ENCODE results near the gene HNF4A. TPM values are rescaled to one million over a fixed set of nuclear protein-coding genes. Genes with fewer than 3 reads are reported as not detected.
"Not testable (repeated sequence)": the region's sequence is repeated elsewhere in the genome, so short reads cannot be mapped to it uniquely, and the experiment has no call there.

HNF4A gene
- total RNA-seq, 5 donors from 2014 or later (not counting 1 experiment from before 2014, with no cell fraction given) = 0.16 to 0.35 (median 0.32) TPM; not detected in 2

DNA sequence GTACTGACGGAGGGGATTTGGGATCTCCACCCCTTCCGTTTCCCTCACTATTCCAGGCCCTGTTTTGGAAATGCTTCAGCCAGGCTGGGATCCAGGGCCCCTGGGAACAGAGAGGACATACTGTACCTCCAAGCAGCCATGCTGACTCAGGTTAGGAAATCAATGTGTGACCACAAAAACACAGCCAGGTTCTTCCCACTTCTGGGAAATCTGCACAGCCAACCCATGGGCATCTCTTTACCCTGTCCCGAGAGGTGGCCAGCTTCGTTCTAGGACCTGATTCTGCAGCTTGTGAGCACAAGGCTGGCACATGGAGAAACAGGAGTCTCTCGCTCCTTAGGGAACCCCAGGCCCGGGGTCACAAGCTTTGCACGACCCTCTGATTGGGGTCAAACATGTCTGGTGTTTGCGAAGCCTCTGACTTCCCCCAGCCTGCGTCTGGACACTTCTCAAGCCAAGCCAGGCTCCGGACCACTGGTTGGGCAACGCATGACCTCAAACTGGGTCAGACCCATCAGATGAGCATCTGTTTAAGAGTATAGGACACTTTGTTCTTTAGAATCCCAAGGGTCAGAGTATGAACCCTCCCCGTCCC lies 111.9 kb downstream of the HNF4A start:
- POLR2A ChIA-PET = no interaction called here
- no peak for ATAC-seq (replicated peaks in 1 of 4)
- no peak for DNase-seq
- Mint-ChIP-seq H3K27me3 (no peaks in the 10 kb centered on the region), H3K4me3 (no peak overlapping the region), H3K36me3 (no peaks in the 10 kb centered on the region), H3K4me1 (no peaks in the 10 kb centered on the region), H3K9me3 (no peaks in the 10 kb centered on the region), H3K27ac (no peak overlapping the region)
- H3K4me1 ChIP-seq (ENCODE audit: control insufficient read depth in 1 of 2, extremely low read depth in 1 of 2, insufficient read depth in 2 of 2, low read length in 2 of 2) = no peaks in the 10 kb centered on the region
- no peaks in the 10 kb centered on the region for H3K36me3 ChIP-seq (ENCODE audit: control insufficient read depth in 2 of 2, extremely low read depth in 1 of 2, insufficient read depth in 1 of 2, low read length in 1 of 2)
- H3K27me3 ChIP-seq (replicated peaks in 1 of 2; ENCODE audit: control insufficient read depth in 2 of 2, extremely low read depth in 1 of 2, insufficient read depth in 2 of 2, low read length in 1 of 2) = peaks cover 0 to 11% of the 10 kb centered on the region in 2 experiments
- CTCF ChIA-PET = no interaction called here
- no peaks in the 10 kb centered on the region for H3K9me3 ChIP-seq
- no peak overlapping the region for H3K27ac ChIP-seq (ENCODE audit: low read length)
- H3K4me3 ChIP-seq (ENCODE audit: control insufficient read depth in 1 of 2, extremely low read depth in 1 of 2, low read length in 1 of 2) = no peak overlapping the region
- 79% methylated on average over 6 of the region's 12 CpGs for WGBS (ENCODE audit: insufficient coverage)

DNA sequence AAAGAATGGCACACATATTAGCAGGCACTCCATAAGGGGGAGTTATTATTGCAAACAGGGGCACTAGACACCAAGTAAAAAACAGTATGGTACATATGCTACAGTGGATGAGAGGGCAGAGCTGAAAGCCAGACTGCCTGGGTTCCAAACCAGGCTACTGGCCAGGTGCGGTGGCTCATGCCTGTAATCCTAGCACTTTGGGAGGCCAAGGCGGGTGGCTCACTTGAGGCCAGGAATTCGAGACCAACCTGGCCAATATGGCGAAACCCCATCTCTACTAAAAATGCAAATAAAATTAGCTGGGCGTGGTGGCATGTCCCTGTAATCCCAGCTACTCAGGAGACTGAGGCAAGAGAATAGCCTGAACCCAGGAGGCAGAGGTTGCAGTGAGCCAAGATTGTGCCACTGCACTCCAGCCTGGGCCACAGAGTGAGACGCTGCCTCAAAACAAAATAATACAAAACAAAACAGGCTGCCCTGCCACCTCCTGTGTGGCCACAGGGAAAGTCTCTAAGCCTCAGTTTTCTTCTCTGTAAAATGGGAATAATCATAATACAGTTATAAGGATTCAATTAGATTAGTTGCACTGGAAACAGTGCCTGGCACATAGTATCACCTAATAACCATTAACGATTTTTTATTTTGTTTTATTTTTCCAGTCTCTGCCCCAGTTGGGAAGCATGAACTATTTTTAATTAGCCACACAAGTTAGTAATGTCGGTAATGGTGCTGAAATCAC lies 112.7 kb downstream of the HNF4A start:
- Mint-ChIP-seq H3K4me1 (no peaks in the 10 kb centered on the region), H3K27ac (no peak overlapping the region), H3K9me3 (no peaks in the 10 kb centered on the region), H3K4me3 (no peak overlapping the region), H3K36me3 (no peaks in the 10 kb centered on the region), H3K27me3 (no peaks in the 10 kb centered on the region)
- ChIA-PET CTCF (no interaction called here), POLR2A (no interaction called here)
- 78% methylated on average over 5 of the region's 8 CpGs for WGBS (ENCODE audit: insufficient coverage)
- DNase-seq = no peak
- H3K36me3 ChIP-seq (ENCODE audit: control insufficient read depth in 2 of 2, extremely low read depth in 1 of 2, insufficient read depth in 1 of 2, low read length in 1 of 2) = no peaks in the 10 kb centered on the region
- no peaks in the 10 kb centered on the region for H3K9me3 ChIP-seq
- H3K4me3 ChIP-seq (ENCODE audit: control insufficient read depth in 1 of 2, extremely low read depth in 1 of 2, low read length in 1 of 2) = no peak overlapping the region
- H3K27me3 ChIP-seq (replicated peaks in 1 of 2; ENCODE audit: control insufficient read depth in 2 of 2, extremely low read depth in 1 of 2, insufficient read depth in 2 of 2, low read length in 1 of 2) = peaks cover 0 to 11% of the 10 kb centered on the region in 2 experiments
- ATAC-seq (replicated peaks in 1 of 4) = no peak
- no peaks in the 10 kb centered on the region for H3K4me1 ChIP-seq (ENCODE audit: control insufficient read depth in 1 of 2, extremely low read depth in 1 of 2, insufficient read depth in 2 of 2, low read length in 2 of 2)
- no peak overlapping the region for H3K27ac ChIP-seq (ENCODE audit: low read length)

DNA sequence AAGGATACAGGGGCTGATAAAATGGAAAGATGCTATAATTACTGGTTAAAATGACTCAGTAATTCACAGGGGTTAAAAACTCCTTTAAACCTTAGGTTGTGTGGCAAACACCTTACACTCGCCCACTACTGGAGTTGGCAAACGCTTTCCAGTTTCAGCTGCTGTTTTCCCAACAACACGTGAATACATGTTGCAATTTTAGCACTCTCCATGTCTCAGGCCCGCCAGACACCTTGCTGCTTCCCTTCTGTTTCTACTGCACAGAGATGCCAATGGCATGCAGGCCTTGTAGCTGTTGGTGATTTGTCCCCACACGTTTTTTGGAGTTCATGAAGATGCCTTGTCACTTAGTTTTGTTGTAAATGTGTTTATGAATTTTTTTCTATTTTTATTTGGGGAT lies 114.8 kb downstream of the HNF4A start:
- ATAC-seq (replicated peaks in 1 of 4) (no peak), DNase-seq (no peak)
- peaks cover 0 to 11% of the 10 kb centered on the region in 2 experiments for H3K27me3 ChIP-seq (replicated peaks in 1 of 2; ENCODE audit: control insufficient read depth in 2 of 2, extremely low read depth in 1 of 2, insufficient read depth in 2 of 2, low read length in 1 of 2)
- H3K27ac ChIP-seq (ENCODE audit: low read length) = no peak overlapping the region
- peaks cover 3 to 6% of the 10 kb centered on the region in 2 experiments for H3K4me1 ChIP-seq (ENCODE audit: control insufficient read depth in 1 of 2, extremely low read depth in 1 of 2, insufficient read depth in 2 of 2, low read length in 2 of 2)
- H3K4me1 Mint-ChIP-seq = peaks cover 4 to 7% (median 6%) of the 10 kb centered on the region in 3 donors
- no peak overlapping the region for H3K4me3 ChIP-seq (ENCODE audit: control insufficient read depth in 1 of 2, extremely low read depth in 1 of 2, low read length in 1 of 2)
- H3K27ac Mint-ChIP-seq = no peak overlapping the region
- 73% methylated on average over 2 of the region's 5 CpGs for WGBS (ENCODE audit: insufficient coverage)
- H3K9me3 ChIP-seq = no peaks in the 10 kb centered on the region
- no peak overlapping the region for H3K4me3 Mint-ChIP-seq
- no peaks in the 10 kb centered on the region for H3K36me3 ChIP-seq (ENCODE audit: control insufficient read depth in 2 of 2, extremely low read depth in 1 of 2, insufficient read depth in 1 of 2, low read length in 1 of 2)
- no peaks in the 10 kb centered on the region for H3K36me3 Mint-ChIP-seq
- H3K27me3 Mint-ChIP-seq = no peaks in the 10 kb centered on the region
- ChIA-PET CTCF (no interaction called here), POLR2A (interaction anchor here in 1 of 2 donors (0.6 kb wide), 1 partner anchor 34 kb away, joined by 5 read pairs; no protein-coding TSS in a partner anchor)
- H3K9me3 Mint-ChIP-seq = no peaks in the 10 kb centered on the region

DNA sequence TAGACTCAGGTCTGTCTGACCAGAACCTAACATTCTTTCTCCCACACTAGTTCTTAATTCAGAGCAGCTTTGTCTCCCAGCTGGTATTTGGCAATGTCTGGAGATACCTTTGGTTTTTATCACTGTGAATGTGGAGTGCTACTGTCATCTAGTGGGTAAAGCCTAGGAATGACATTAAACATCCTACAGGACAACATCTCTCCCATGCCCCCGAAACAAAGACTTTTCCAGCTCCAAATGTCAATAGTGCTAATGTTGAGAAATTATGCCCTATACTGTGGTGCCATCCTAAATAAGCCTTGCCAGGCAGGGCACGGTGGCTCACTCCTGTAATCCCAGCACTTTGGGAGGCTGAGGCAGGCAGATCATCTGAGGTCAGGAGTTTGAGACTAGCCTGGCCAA lies 116.0 kb downstream of the HNF4A start:
- DNase-seq = no peak
- no peak for ATAC-seq (replicated peaks in 1 of 4)
- Histone ChIP-seq H3K4me1 (ENCODE audit: control insufficient read depth in 1 of 2, extremely low read depth in 1 of 2, insufficient read depth in 2 of 2, low read length in 2 of 2) (peaks cover 5 to 16% of the 10 kb centered on the region in 2 experiments), H3K27ac (ENCODE audit: low read length) (no peak overlapping the region), H3K9me3 (no peaks in the 10 kb centered on the region), H3K27me3 (replicated peaks in 1 of 2; ENCODE audit: control insufficient read depth in 2 of 2, extremely low read depth in 1 of 2, insufficient read depth in 2 of 2, low read length in 1 of 2) (peaks cover 0 to 4% of the 10 kb centered on the region in 2 experiments), H3K4me3 (ENCODE audit: control insufficient read depth in 1 of 2, extremely low read depth in 1 of 2, low read length in 1 of 2) (no peak overlapping the region), H3K36me3 (ENCODE audit: control insufficient read depth in 2 of 2, extremely low read depth in 1 of 2, insufficient read depth in 1 of 2, low read length in 1 of 2) (no peaks in the 10 kb centered on the region)
- no peaks in the 10 kb centered on the region for H3K36me3 Mint-ChIP-seq
- no peak overlapping the region for H3K27ac Mint-ChIP-seq
- 83% methylated on average over 1 of the region's 2 CpGs for WGBS (ENCODE audit: insufficient coverage)
- ChIA-PET CTCF (interaction anchor here (0.5 to 0.6 kb wide), 2 partner anchors 133 to 390 kb away, joined by 3 to 5 read pairs; no protein-coding TSS in a partner anchor), POLR2A (no interaction called here)
- no peak overlapping the region for H3K4me3 Mint-ChIP-seq
- no peaks in the 10 kb centered on the region for H3K27me3 Mint-ChIP-seq
- H3K9me3 Mint-ChIP-seq = no peaks in the 10 kb centered on the region
- peaks cover 14 to 18% (median 14%) of the 10 kb centered on the region in 3 donors for H3K4me1 Mint-ChIP-seq

DNA sequence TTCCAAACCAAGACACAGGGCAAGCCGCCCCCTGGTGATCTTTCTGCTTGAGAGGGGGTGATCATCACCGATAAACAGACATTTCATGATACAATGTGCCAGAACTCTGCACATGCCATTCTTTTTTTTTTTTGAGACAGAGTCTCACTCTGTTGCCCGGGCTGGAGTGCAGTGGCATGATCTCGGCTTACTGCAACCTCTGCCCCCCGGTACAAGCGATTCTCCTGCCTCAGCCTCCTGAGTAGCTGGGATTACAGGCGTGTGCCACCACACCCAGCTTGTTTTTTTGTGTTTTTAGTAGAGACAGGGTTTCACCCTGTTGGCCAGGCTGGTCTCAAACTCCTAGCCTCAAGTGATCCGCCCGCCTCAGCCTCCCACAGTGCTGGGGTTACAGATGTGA lies 116.8 kb downstream of the HNF4A start:
- CTCF ChIA-PET = interaction anchor here (0.5 to 0.6 kb wide), 2 partner anchors 110 to 133 kb away, joined by 3 to 5 read pairs; no protein-coding TSS in a partner anchor
- not testable (repeated sequence) for H3K36me3 Mint-ChIP-seq; H3K4me3 Mint-ChIP-seq; H3K27me3 Mint-ChIP-seq; H3K27ac Mint-ChIP-seq; H3K4me3 ChIP-seq (ENCODE audit: control insufficient read depth in 1 of 2, extremely low read depth in 1 of 2, low read length in 1 of 2); H3K27me3 ChIP-seq (replicated peaks in 1 of 2; ENCODE audit: control insufficient read depth in 2 of 2, extremely low read depth in 1 of 2, insufficient read depth in 2 of 2, low read length in 1 of 2); H3K9me3 ChIP-seq; ATAC-seq (replicated peaks in 1 of 4); H3K9me3 Mint-ChIP-seq; H3K27ac ChIP-seq (ENCODE audit: low read length); DNase-seq; H3K36me3 ChIP-seq (ENCODE audit: control insufficient read depth in 2 of 2, extremely low read depth in 1 of 2, insufficient read depth in 1 of 2, low read length in 1 of 2)
- H3K4me1 ChIP-seq (ENCODE audit: control insufficient read depth in 1 of 2, extremely low read depth in 1 of 2, insufficient read depth in 2 of 2, low read length in 2 of 2) = peaks cover 7 to 23% of the 10 kb centered on the region in 2 experiments
- POLR2A ChIA-PET = interaction anchor here in 1 of 2 donors (0.6 kb wide), 1 partner anchor 70 kb away, joined by 3 read pairs; no protein-coding TSS in a partner anchor
- H3K4me1 Mint-ChIP-seq = peaks cover 22 to 26% (median 22%) of the 10 kb centered on the region in 3 donors
- 88% methylated on average over 7 of the region's 9 CpGs for WGBS (ENCODE audit: insufficient coverage)

DNA sequence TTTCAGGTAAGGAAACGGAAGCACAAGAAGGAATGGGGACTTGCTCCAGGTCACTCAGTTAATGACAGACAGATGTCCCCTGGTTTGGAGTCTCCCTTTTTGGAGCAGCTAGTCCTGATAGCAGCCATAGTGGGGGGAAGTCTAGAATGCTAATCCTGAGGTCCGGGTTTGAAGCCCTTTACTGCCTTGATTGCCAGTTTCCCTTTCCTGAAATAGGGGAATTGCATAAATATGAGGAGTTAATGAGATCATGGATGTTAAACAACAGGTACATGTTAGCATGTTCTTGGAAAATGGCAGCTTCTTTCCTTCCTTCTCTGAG lies 119.8 kb downstream of the HNF4A start:
- DNase-seq (no peak), ATAC-seq (replicated peaks in 1 of 4) (no peak)
- Mint-ChIP-seq H3K4me1 (peaks cover 25 to 29% (median 28%) of the 10 kb centered on the region in 3 donors), H3K4me3 (peak overlapping the region; percentile 91 to 92 (median 91)), H3K36me3 (peaks cover 2% of the 10 kb centered on the region), H3K9me3 (no peaks in the 10 kb centered on the region), H3K27ac (peak overlapping the region; percentile 94 to 95), H3K27me3 (no peaks in the 10 kb centered on the region)
- Histone ChIP-seq H3K9me3 (no peaks in the 10 kb centered on the region), H3K4me1 (ENCODE audit: control insufficient read depth in 1 of 2, extremely low read depth in 1 of 2, insufficient read depth in 2 of 2, low read length in 2 of 2) (peaks cover 7 to 24% of the 10 kb centered on the region in 2 experiments), H3K36me3 (ENCODE audit: control insufficient read depth in 2 of 2, extremely low read depth in 1 of 2, insufficient read depth in 1 of 2, low read length in 1 of 2) (peaks cover 0 to 5% of the 10 kb centered on the region in 2 donors), H3K4me3 (ENCODE audit: control insufficient read depth in 1 of 2, extremely low read depth in 1 of 2, low read length in 1 of 2) (peak overlapping the region; percentile 80 to 95), H3K27ac (ENCODE audit: low read length) (peak overlapping the region; percentile 96), H3K27me3 (replicated peaks in 1 of 2; ENCODE audit: control insufficient read depth in 2 of 2, extremely low read depth in 1 of 2, insufficient read depth in 2 of 2, low read length in 1 of 2) (no peaks in the 10 kb centered on the region)
- WGBS (ENCODE audit: insufficient coverage) = 42% methylated on average over 2 of the region's 2 CpGs
- ChIA-PET CTCF (interaction anchor here (0.6 to 1.5 kb wide), 4 partner anchors 12 to 259 kb away, joined by 3 to 9 read pairs (median 4); no protein-coding TSS in a partner anchor), POLR2A (interaction anchor here in 1 of 2 donors (0.9 kb wide), 1 partner anchor 135 kb away, joined by 3 read pairs; no protein-coding TSS in a partner anchor)
